Type B pancreatic cell (in vitro differentiated cells): Measurements from ENCODE around the gene KRT78. TPM values are rescaled to one million over a fixed set of nuclear protein-coding genes. Genes with fewer than 3 reads are reported as not detected.
A peak's percentile ranks its signal among the peaks of the same experiment; 100 is the strongest.

ENCODE experiments used
- DNase-seq: peaks from one replicate; pipeline ENCODE4 v3.0.0; 2021; ENCODE audit warnings: mixed read lengths; ENCODE audit not compliant: unreplicated experiment; ENCODE audit errors: extremely low spot score
- H3K27ac Mint-ChIP-seq: 2 replicates; pipeline ENCODE4 v1.8.0; 2021; ENCODE audit warnings: mild to moderate bottlenecking, mixed read lengths
- H3K27me3 Mint-ChIP-seq: 2 replicates; pipeline ENCODE4 v1.8.0; 2021; ENCODE audit warnings: mixed read lengths
- H3K36me3 Mint-ChIP-seq: 2 replicates; pipeline ENCODE4 v1.8.0; 2021; ENCODE audit warnings: mixed read lengths
- H3K4me1 Mint-ChIP-seq: one replicate; pipeline ENCODE4 v1.8.0; 2021; ENCODE audit warnings: mixed read lengths; ENCODE audit not compliant: unreplicated experiment
- H3K4me3 Mint-ChIP-seq: 2 replicates; pipeline ENCODE4 v1.8.0; 2021; ENCODE audit warnings: mild to moderate bottlenecking, mixed read lengths
- H3K9me3 Mint-ChIP-seq: 2 replicates; pipeline ENCODE4 v1.8.0; 2021; ENCODE audit warnings: mixed read lengths
- total RNA-seq: library from RNA; stranded (reverse); gene quantifications from 2 replicates; pipeline ENCODE4 v1.2.1, GENCODE V29; 2021; ENCODE audit warnings: low replicate concordance
- TF ChIP-seq, protein P1 (sequence below): fragments of 200-600 bp; sonication (generic); conservative IDR thresholded peaks from 2 replicates; pipeline ENCODE4 v1.5.0; 2021; ENCODE audit warnings: antibody characterized with exemption, mild to moderate bottlenecking

The KRT78 gene
- total RNA-seq, 1 donor from 2014 or later = 14.7 TPM

DNA sequence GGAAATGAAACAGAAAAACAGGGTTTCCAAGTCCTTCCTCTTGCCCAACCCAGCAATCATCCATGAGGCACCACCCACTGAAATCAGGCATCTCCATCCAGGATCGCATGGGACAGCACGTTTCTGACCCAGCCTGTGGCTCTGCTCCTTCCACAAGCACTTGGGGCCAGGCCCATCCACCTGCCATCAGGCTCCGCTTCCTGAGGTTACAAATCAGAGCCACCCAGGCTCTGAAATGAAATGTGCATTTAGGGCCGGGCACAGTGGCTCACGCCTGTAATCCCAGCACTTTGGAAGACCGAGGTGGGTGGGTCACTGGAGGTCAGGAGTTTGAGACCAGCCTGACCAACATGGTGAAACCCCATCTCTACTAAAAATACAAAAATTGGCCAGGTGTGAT lies 717 bp upstream of the KRT78 start:
- Mint-ChIP-seq H3K9me3 (no peaks in the 10 kb centered on the region), H3K27ac (peak overlapping the region; percentile 88), H3K36me3 (no peaks in the 10 kb centered on the region), H3K4me3 (no peak overlapping the region), H3K4me1 (peaks cover 12% of the 10 kb centered on the region), H3K27me3 (peaks cover 20% of the 10 kb centered on the region)
- TF ChIP-seq, protein P1, sequence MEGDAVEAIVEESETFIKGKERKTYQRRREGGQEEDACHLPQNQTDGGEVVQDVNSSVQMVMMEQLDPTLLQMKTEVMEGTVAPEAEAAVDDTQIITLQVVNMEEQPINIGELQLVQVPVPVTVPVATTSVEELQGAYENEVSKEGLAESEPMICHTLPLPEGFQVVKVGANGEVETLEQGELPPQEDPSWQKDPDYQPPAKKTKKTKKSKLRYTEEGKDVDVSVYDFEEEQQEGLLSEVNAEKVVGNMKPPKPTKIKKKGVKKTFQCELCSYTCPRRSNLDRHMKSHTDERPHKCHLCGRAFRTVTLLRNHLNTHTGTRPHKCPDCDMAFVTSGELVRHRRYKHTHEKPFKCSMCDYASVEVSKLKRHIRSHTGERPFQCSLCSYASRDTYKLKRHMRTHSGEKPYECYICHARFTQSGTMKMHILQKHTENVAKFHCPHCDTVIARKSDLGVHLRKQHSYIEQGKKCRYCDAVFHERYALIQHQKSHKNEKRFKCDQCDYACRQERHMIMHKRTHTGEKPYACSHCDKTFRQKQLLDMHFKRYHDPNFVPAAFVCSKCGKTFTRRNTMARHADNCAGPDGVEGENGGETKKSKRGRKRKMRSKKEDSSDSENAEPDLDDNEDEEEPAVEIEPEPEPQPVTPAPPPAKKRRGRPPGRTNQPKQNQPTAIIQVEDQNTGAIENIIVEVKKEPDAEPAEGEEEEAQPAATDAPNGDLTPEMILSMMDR = no peak
- DNase-seq = no peak

DNA sequence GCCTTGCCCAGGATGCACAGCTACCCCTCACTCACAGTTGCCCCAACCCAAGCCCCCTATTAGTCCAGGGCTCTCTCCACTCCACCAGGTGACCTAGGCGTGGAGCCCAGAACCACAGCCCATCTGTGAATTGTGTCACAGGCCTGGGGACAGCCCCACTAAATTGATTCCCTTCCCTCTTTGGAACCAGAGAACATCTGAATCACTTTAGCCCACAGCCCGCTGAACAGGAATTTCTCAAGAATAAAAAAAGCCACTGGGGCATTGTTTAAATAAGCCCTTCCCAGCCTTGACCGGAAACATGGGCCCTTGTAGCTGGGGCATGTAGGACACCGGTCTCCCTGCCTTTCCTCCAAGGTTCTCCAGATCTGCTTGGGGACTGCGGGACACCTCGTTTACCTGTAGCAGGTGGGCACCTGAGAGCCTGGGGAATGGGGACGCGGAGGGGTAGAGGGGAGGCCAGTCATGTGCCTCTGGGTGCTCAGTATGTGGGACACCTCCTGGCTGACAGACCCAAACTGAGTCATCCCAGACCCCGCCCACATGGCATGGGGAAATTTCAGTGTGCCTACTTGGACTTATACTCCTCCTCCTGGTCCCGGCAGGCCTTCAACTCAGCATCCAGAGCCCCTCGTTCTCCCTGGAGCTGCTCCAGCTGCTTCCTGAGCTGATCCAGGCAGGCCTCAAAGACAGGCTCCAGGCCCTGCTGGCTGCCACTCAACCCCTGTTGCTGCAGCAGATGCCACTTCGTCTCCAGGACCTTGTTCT lies 1.3 kb downstream of the KRT78 start:
- Mint-ChIP-seq H3K36me3 (no peaks in the 10 kb centered on the region), H3K4me1 (peaks cover 12% of the 10 kb centered on the region), H3K4me3 (no peak overlapping the region), H3K27me3 (peaks cover 12% of the 10 kb centered on the region), H3K9me3 (no peaks in the 10 kb centered on the region), H3K27ac (peak overlapping the region; percentile 88)
- no peak for DNase-seq
- TF ChIP-seq, protein P1 = no peak

DNA sequence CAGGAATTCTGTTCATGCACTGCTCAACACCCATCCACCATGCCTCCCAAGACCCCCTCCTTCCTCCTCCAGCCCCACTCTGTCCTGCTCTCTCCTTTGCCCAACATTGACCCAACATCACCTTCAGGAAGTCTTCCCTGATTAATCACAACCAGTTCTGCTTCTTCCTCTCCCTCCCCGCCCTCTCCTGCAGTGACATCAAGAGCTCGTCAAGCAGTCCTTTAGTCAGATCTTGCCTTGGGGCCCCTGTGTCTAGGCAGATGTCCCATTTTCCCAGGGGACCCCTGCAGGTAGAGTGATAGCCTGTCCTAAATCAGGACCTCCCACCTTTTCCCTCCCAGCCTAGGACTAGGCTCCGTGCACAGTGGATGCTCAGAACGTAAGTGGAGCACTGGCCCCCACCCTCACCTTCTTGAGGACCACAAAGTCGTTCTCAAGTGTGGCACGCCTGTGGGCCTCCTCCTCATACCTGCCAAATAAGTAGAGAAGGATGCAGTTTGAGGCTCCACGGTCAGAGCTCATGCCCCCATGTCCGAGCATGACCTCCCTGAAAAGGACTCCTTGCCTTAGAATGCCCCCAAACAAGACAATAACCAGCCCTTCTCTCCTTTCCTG lies 2.3 kb downstream of the KRT78 start:
- Mint-ChIP-seq H3K27ac (peak overlapping the region; percentile 88), H3K4me3 (no peak overlapping the region), H3K9me3 (no peaks in the 10 kb centered on the region), H3K36me3 (no peaks in the 10 kb centered on the region), H3K4me1 (peaks cover 12% of the 10 kb centered on the region), H3K27me3 (peaks cover 8% of the 10 kb centered on the region)
- no peak for DNase-seq
- TF ChIP-seq, protein P1 = no peak

DNA sequence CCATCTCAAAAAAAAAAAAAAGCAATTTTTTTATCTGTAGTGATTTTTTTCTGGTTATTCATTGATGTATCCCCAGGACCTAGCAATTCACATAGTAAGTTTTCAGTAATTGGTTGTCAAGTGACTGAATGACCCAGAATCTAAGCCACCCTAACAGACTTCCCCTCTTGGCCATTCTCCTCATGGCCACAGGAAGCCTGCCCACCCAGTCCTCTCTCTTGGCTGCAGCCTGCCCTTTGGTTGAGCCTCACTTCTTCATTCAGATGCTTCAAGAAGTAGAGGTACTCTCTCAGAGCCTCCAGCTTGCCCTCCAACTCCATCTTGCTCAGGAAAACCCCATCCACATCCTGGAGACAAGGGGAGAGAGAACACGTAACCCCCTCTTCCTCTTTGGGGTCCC lies 2.8 kb downstream of the KRT78 start:
- peaks cover 12% of the 10 kb centered on the region for H3K4me1 Mint-ChIP-seq
- no peaks in the 10 kb centered on the region for H3K9me3 Mint-ChIP-seq
- peaks cover 7% of the 10 kb centered on the region for H3K27me3 Mint-ChIP-seq
- H3K4me3 Mint-ChIP-seq = no peak overlapping the region
- H3K36me3 Mint-ChIP-seq = no peaks in the 10 kb centered on the region
- no peak for DNase-seq
- peak overlapping the region; percentile 88 for H3K27ac Mint-ChIP-seq
- TF ChIP-seq, protein P1 = no peak

DNA sequence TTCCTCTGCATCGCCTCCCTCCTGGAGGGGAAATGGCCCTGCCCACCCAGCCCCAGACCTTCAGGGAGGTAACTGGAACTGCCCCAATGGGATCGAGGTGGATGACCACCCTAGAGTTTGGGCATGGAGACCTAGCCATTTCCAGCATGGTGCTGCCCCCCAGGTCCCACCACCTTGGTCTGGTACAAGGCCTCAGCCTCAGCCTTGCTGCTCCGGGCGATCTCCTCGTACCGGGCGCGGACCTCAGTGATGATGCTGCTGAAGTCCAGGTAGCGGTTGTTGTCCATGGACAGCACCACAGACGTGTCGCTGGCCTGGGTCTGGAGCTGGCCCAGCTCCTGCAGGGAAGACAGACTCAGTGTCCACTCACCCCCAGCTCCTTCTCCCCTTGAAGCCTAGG lies 4.4 kb downstream of the KRT78 start:
- no peaks in the 10 kb centered on the region for H3K36me3 Mint-ChIP-seq
- H3K27me3 Mint-ChIP-seq = peaks cover 11% of the 10 kb centered on the region
- H3K9me3 Mint-ChIP-seq = no peaks in the 10 kb centered on the region

More for the DNA sequence above, 4.4 kb downstream of the KRT78 start:
- Mint-ChIP-seq H3K4me3 (no peak overlapping the region), H3K4me1 (peaks cover 8% of the 10 kb centered on the region), H3K27ac (no peak overlapping the region)
- DNase-seq = no peak
- TF ChIP-seq, protein P1 = no peak
